Measurements from ENCODE around the gene ARSB.
"Not testable (repeated sequence)": the region's sequence is repeated elsewhere in the genome, so short reads cannot be mapped to it uniquely, and the experiment has no call there.

ARSB gene

DNA sequence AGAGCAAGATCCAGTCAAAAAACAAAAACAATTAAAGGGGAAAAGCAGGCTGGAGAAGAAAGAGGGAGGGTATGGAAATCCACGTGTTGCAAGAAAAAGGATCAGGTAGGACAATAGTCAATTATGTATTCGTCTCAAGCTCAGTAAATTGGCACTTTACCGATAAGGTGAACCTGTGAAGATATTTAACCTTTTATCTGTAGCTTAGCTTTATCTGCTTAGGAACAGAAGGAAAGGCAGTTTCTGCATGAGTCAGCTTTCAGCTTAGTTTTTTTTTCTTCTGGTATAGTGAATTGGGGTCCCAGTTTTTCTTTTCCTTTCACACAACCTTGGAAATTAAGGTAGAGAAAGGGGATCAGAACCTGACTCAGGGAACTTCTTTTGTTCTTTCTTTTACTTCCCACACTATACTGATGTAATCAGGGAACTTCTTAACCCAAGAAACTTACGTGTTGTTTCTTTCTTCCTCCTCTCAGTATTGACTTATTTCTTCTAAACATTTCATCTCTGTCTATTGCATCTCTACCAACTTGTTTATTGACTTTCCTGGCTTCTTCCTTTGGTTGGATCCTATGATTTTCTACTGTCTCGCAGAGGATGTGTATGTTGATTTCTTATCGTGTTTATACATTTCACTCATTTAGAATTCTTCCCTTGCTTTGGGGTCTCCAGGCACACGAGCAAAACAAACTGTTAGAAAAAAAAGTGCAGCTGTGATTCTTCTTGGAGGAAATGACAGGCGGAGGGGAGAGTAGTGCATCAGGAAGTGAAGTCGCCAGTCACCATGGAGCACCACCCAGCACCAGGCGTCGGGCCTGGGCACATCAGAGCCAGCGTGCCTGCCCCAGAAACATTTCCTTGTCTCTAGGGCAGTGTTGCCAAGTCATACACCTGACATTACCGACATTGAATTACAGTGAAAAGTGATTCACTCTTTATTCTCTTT lies 213.6 kb downstream of the ARSB start:
- no peak for DNase-seq

DNA sequence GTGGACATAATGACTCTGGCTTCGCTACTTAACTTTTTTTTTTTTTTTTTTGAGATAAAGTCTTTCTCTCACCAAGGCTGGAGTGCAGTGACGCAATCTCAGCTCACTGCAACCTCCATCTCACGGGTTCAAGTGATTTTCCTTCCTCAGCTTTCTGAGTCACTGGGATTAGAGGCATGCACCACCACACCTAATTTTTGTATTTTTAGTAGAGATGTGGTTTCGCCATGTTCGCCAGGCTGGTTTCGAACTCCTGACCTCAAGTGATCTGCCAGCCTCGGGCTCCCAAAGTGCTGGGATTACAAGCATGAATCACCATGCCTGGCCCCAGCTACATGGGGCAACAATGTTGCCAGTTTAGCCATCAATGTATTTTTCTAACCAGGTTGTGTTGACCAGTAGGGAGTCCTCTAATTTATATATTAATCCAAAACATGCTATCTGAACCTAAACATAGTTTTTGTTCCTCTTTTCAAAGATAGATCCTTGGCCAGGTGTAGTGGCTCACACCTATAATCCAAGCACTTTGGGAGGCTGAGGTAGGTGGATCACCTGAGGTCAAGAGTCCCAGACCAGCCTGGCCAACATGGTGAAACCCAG lies 216.2 kb downstream of the ARSB start:
- DNase-seq, result no peak

DNA sequence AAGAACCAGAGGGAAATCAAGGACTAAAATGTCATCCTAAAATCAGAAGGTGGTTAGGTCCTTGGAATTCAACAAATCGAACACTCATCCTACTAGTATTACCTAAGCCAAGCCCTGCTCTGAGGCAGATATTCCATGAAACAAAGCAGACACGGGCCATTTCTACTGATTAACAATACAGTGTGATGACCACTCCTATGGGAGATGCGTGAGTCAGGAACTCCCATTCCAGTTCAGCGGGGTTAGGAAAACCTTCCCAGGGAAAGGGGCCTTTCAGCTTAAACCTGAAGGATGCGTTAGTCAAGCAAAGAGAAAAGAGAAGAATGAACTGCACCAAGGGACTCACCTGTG lies 218.7 kb downstream of the ARSB start:
- no peak for DNase-seq

DNA sequence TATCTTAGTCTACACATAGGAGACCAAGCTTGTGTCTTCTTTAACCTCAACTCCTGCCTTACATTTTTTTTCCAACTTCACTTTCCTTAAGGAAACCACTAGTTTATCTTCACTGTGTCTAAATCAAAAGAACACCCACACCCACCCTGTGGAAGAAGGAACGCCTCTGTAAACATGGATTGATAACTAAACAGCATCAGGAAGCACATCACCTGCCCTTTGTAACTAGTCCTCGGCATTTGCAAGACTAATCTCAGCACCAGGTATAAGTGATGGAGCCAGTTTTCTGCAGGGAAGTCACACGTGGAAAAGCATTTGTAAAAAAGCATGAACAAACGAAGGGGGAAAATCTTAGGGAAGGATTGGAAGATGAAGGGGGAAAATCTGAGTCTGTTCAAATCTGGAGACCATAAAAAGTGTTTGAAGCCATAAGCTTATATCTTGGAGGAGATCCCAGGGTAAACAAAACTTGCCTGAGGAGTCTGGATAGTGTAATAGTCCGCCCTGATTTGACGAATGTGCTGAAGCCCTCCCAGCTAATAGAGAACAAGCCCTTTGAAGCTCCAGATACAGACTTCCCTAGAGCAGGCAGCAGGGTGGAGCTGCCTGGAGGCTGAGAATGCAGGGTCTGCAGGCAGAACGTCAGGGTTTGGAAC lies 219.2 kb downstream of the ARSB start:
- no peak for DNase-seq

DNA sequence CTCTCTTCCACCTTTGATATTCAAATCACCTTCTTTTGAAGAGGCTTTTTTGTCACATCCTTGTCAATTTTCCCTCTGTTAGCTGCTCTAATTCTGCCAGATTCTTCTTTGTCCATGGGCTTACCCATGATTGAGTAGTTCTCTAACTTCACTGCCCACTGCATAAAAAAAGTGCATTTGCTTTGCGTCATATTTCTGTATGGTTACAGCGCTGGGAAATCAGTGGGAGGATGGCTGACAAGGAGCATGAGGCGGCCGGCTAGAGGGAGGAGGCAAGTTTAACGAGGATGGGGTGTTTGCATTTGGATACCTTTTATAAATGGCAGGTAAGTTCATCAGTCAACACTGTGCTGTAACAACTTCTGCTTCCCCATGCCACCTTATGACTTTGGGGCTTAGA lies 220.0 kb downstream of the ARSB start:
- no peak for DNase-seq

DNA sequence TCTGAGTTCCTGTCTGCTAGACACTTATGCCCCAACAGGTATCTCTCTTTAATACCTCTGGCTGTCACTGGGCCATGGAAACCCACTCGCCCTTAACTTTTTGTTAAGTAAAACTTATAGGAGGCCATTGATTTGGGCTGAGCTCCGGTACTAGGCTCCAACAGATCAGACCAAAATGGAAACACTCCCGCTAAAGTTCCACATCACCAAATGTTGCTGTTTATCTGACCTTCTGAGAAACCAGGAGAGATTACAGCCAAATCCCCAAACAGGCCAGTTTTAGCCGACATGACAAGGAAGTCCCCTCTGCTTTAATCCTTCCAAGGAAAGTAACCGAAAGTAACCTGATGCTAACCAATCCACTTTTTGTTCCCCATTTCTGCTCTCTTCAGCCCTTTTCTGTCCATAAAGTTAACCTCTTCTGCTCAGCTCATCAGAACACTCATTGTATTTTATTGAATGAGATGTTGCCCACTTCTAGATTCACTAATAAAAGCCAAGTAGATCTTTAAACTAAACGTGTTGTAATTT lies 221.4 kb downstream of the ARSB start:
- DNase-seq, result no peak

DNA sequence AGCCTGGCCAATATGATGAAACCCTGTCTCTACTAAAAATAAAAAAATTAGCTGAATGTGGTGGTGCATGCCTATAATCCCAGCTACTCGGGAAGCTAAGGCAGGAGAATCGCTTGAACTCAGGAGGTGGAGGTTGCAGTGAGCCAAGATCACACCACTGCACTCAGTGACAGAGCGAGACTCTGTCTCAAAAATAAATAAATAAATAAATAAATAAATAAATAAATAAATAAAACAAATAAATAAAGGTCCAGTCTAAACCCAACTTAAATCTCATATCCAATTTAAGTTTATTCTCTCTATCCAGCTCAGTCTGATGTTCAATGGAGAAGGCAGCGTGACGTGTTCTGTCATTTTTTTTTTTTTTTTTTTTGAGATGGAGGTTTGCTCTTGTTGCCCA lies 222.4 kb downstream of the ARSB start:
- not testable (repeated sequence) for DNase-seq

DNA sequence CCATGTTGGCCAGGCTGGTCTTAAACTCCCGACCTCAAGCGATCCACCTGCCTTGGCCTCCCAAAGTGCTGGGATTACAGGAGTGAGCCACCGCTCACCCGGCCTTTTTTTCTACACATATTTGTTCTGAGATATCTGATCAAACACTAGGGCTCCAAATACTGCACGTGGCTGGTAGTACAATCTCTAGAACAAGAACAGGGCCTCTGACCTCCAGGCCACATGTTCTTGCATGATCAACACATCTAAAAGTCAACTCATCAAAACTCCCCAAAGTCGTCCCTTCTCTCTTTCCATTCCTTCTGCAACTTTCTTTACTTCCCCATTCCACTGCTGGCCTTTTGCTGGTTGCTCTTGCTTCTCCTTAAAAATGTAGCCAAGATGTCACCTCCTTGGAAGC lies 223.3 kb downstream of the ARSB start:
- DNase-seq, result no peak

DNA sequence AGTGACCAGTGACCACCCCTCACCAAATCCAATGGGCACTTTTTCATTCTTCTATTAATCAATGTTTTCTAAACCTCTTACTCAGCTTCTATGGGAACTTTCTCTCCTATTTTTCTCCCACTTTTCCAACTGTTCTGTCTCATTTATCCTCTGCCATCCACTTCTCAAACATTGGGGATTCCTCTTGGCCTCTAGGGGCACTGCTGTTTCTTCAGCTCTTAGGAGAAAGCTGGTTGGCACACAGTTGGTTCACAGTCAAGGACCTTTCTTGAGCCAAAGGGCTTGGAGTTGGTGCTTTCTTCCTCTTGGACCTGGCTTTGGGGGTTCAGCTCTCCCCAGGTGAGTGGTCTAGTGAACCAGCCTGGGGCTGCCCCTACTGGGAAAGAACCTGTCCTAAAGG lies 224.3 kb downstream of the ARSB start:
- no peak for DNase-seq

DNA sequence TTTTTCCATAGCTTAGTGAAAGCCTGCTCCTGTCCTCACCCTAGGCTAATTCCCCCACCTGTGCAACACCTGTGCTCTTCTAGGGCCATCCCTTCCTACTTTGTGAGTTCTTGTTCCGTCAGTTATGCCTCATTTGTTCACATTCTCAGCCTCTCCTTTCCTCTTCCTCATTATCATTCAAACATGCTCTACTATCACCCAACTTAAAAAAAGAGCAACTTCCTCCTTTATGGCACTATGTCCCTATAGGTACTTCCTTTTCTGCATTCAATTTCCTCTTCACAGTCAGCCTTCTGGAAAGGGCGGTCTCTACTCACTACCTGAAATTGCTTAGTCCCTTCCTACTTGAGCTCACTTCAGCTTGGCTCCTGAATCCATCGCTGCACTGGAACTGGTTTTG lies 224.7 kb downstream of the ARSB start:
- DNase-seq, result no peak

DNA sequence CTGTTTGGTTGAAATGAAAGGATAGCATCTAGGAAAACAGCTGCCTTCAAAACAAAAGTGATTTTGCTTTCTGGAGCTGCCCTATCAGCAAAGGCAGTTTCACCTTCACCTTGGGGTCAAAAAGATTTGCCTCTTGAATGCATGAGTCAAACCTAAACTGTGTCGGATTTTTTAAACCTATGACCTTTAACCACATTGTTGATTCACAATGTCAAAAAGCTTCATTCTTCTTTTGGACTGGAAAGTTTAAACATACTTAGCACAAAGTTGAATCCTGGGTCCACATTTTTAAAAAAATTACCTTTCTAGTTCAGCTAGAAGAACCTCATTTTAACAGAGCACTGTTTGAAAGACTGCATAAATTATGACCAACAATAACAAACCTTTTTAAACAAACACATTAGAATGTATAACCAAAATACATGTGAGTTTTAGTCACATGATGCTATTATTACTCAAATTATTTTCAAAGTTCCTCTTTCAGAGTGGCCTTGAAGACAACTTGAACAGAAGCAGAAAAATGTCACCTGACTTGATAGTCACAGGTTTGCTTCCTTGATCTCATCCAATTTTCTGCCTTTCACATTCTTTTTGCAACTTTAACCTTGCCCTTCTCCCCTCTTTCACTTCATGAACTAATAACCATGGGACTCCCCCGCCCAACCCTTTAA lies 226.8 kb downstream of the ARSB start:
- DNase-seq, result no peak

DNA sequence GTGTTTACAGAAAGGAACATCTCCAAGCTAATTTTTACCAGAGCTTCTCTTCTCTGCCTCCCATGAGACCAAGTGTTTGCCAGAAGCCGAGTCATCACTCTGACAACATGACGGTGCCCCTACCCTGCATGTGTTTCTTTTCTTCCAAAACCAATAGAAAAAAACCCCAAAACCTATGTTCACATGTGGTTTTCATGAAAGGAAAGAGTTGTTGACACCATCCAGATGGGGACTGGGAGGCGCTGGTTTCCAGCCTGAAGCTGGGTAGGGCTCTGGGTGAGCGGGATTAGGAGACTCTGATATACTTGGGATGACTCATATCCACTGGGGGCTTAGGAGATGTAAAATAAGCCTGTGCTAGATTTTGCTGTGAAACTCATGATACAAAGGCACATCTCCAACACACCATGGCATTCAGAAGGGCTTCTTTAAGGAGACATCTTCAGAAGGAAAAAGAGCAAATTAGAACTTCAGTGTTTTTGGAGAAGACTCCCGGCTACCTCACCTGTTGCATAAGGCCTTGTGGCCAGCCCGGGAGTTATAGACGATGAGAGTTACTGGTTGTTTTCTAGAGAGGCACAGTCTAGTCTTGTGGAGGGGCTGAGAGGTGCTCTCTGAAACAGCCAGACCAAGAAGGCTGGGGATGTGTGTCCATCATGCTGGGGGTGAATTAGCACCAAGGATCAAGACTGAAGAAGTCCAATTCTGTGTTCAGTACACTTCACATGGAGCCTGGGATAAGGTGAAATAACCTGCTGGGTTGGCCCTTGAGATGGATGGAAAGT lies 227.6 kb downstream of the ARSB start:
- no peak for DNase-seq

DNA sequence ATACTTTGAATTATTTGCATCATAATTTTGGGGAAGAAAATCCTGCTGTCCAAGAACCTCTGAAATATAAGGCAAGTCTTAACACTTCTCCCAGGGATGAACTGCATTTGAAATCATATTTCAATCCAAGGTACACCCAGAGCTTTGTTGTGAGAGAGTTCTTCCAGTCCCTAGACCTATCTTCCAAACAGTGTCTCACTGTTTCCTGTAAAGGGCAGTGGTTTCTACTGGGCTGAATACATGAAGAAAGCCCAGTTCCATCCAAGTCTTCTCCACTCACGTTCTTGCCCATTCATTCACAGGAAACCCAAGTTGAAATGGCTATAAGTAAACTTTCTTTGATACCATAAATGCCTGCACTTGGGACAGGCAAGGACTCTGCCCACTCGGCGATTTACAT lies 228.3 kb downstream of the ARSB start:
- no peak for DNase-seq

DNA sequence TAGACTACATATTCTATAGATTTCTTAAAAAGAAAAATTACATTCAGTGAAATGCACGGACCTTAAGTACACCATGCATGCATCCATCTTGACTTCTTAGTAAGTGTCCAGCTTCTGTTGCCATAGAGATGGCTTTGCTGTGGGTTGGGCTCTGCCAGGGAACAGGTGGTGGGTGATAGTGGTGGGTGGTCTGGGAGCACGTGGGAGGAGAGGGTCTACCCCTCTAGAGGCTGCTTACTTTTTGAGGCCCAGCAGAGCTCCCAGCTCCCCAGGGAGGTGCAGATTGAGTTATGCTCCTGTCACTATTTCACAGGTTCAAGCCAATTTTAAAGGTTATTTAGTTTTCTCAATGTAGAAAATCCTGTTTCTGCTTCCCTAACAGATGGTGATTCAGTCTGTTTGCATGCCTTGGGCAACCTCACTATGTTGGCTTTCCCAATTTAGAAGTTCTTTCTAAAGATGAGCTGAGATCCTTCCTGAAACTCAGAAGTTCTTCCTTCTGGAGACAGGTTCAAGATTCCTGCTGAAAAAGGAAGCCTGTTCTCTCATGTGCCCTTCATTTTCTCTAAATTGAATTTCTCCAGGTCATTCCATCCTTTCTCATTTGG lies 229.2 kb downstream of the ARSB start:
- DNase-seq, result peak in 1 of 2 experiments; percentile 2

DNA sequence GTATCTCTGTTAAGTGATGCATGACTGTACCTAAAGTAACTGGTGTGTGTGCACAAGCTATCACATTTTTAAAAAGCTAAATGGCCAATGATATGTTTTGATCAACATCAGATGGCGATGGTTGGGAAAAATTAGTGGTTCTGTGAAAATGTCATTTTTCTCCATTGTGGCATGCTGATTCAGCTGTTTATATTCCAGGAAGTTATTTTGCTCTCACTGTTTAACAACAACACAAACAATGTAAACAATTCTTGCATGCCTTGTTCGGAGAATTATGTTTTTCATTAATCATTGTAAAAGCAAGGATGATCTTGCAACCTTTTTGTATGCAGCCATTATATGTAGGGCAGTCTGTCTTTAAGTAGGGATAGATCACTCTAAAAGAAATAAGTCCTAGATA lies 230.5 kb downstream of the ARSB start:
- no peak for DNase-seq

DNA sequence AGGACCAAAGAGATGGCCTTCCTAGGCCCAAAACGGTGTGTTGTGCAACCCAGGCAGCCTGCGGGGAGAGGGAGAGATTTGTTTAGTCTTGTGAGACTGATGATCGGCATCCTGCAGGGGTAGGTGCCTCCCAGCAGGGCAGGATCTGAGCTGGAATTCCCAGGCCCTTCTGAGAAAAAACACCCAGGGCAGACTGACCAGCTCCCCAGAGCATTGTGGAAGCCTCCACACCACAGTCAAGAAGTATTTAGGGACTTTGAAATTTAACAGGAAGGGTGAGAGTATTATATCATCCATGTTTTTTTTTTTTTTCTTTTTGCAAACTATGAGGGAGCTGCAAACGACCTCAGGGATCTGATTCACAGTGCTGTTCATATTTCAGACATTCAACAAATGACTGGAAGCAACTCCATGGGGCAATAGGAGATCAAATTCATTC lies 232.0 kb downstream of the ARSB start:
- DNase-seq, result no peak

DNA sequence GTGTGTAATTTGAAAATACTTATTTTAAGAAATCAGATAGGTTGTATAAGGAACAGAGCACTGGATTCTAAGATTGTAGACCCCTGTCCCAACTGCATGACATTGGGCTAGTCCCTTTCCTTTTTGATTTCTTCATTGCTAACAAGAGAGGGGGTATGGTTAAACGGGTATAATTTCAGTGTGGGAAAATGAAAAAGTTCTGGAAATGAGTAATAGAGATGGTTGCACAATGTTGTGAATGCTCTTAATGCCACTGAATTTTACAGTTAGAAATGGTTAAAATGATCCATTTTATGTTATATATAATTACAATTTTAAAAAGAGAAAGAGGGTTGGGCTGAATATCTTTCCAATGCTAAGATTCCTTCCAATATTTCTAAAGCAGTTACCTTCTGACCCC lies 233.2 kb downstream of the ARSB start:
- DNase-seq, result no peak

DNA sequence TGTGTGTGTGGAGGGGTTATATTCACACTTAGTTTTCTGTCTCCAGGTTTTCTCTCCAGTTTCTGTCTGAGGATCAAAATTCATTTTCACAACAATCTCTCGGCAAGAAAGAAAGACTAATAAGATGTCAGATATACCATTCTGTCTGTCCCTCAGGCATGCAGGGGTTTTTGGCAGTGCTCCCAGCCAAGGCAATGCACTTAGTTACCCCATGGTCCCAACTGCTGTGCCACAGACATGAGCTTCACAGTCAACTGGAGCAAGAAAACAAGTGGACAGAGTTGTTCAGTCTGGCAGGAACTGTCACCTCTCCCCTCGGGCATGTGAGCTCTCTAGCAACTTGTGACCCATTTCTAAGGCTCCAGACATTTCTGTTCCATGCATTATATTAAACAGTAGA lies 234.8 kb downstream of the ARSB start:
- no peak for DNase-seq

DNA sequence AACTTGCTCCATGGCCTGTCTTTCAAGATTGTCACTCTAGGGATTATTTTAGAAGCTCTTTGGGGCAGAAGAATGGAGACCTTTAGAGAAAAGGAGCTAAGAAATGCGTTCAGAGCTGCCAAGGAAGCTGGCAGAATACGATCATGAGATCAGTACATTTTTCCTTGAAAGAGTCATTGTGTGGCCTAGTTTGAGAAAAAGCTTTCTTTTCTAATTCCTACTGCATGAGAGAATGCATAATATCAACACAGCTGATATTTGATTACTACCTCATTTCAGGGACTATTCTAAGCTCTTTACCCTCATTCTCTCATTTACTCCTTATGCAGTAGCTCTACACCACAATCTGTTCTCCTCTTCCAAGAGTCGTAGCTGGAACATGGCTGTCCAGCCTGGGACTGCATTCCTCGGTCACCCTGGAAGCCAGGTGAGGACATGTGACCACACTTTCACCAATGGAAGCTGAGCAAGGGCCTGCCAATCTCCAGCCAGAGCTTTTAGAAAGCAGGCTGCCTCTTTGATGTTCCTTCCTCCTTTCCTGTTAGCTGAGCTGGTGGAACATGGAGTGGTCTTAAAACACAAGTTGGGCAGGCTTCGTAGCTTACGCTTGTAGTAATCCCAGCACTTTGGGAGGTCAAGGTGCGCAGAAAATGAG lies 237.3 kb downstream of the ARSB start:
- DNase-seq, result no peak

DNA sequence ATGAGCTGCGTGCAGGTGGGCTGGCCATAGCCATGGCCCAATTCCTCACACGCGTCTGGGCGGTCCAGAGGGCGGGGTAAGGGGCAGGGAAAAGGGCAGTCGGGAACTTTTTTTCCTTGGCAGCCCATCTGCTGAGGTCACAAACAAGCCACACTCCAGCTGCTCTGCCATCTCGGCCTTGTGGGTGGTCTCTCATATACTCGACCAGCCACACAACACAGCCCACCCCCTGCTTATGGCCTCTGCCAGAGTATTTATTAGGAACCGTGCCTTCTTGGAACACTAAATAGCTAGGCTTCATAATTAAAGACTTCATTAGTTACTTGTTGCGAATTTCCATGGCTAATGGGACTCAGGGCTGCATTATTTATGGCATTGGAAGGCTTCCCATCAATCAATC lies 238.1 kb downstream of the ARSB start:
- DNase-seq, result no peak

DNA sequence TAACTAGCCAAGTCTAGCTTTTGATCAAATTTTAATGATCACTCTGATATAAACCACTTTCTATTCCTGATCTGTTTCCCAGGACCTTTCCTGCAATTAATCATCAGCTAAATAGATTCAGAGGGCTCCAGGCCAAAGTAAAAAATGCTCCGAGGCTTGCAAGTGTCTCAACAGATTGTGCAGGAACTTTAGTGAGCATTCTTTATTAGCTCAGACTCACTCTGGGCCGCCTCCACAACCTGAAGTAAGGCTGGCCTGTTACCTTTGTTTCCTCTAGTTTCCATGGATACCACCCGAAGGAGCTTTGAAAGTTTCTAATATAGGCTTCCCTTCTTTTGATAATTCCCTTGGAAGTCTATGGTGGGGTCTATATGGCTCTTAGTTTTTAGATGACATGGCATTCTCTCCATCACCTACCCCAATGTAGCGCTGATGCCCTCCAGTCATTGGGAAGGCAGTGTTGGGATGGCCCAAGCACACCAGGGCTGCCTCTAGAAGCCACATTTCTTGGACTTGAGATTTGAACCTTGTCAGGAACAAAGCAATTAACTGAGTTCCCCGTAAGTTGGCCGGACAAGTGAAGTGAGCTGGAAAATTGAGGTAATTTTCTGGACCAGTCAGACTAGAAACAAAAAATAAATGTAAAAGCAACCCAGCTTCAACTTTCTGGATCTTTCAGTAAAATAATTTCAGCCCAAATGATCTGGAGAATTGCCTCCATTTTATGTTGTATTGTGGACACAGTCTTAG lies 238.9 kb downstream of the ARSB start:
- DNase-seq, result no peak

All from cerebellar nuclear complex (tissue), 1 donor.